H1 (cell line): ENCODE data around the gene UBE2F. TPM values are rescaled to one million over a fixed set of nuclear protein-coding genes. Genes with fewer than 3 reads are reported as not detected.

ENCODE experiments used
- CTCF ChIA-PET: fragments of 300-600 bp; sonication (Branson Sonifier 250); formaldehyde crosslinking; loops from one replicate; lab custom pipeline; 2021; ENCODE audit not compliant: partially characterized antibody; lab: Charles Lee
- POLR2A ChIA-PET: fragments of 300-600 bp; sonication (Branson Sonifier 250); formaldehyde crosslinking; loops from one replicate; lab custom pipeline; 2021; ENCODE audit warnings: inconsistent platforms; ENCODE audit not compliant: partially characterized antibody; lab: Charles Lee
- DNase-seq, 2 experiments: peaks; one replicate each; pipeline versions ENCODE4 v3.0.0 to v3.0.0-alpha.2; 2010 to 2022; ENCODE audit warnings: low spot score in 2 of 2, low read depth in 1 of 2, mixed read lengths in 1 of 2
- FAIRE-seq: peaks from 2 replicates; lab custom pipeline; 2011; peaks lifted over from hg19 to GRCh38; lab: Jason Lieb, UNC
- H2AFZ ChIP-seq: 2 replicates; pipeline ENCODE4 v1.8.1; 2012; ENCODE audit warnings: low read length, inconsistent platforms
- H2AK5ac ChIP-seq: 2 replicates; pipeline ENCODE4 v1.6.1; 2013; ENCODE audit warnings: low read depth, low read length
- H2BK120ac ChIP-seq: replicated peaks from 2 replicates; pipeline ENCODE3; 2013; ENCODE audit warnings: low read depth, low read length, inconsistent platforms
- H2BK12ac ChIP-seq: 2 replicates; pipeline ENCODE4 v1.6.1; 2013; ENCODE audit warnings: low read depth, low read length
- H2BK15ac ChIP-seq: 2 replicates; pipeline ENCODE4 v1.6.1; 2013; ENCODE audit warnings: low read length
- H2BK20ac ChIP-seq: 2 replicates; pipeline ENCODE4 v1.6.1; 2013; ENCODE audit warnings: low read length
- H2BK5ac ChIP-seq: 2 replicates; pipeline ENCODE4 v1.6.1; 2013; ENCODE audit warnings: low read depth, low read length
- H3K14ac ChIP-seq: 2 replicates; pipeline ENCODE4 v1.6.1; 2013; ENCODE audit warnings: inconsistent platforms; ENCODE audit not compliant: insufficient read length
- H3K18ac ChIP-seq: 2 replicates; pipeline ENCODE4 v1.6.1; 2013; ENCODE audit warnings: low read length; ENCODE audit errors: extremely low read depth
- H3K23ac ChIP-seq: 2 replicates; pipeline ENCODE4 v1.6.1; 2013; ENCODE audit warnings: inconsistent platforms; ENCODE audit not compliant: insufficient read length
- H3K23me2 ChIP-seq: 2 replicates; pipeline ENCODE4 v1.6.1; 2013; ENCODE audit warnings: low read depth, low read length
- H3K27ac ChIP-seq: 2 replicates; pipeline ENCODE4 v1.6.1; 2011; ENCODE audit warnings: low read depth, low read length, inconsistent platforms
- H3K27me3 ChIP-seq, 4 experiments: replicated peaks in 1 of 4; 1 replicate in 1 of 4; 2 replicates in 3 of 4; pipeline versions ENCODE4 v1.6.1 to v1.8.1; 2011 to 2013; ENCODE audit warnings: low read length in 3 of 4, mild to moderate bottlenecking in 3 of 4, inconsistent platforms in 2 of 4, mixed read lengths in 2 of 4, moderate library complexity in 1 of 4; ENCODE audit not compliant: control insufficient read depth in 3 of 4, insufficient read depth in 3 of 4; ENCODE audit errors: extremely low read depth in 1 of 4
- H3K36me3 ChIP-seq, 4 experiments: 2 replicates each; pipeline versions ENCODE4 v1.6.1 to v1.8.1; 2011 to 2013; ENCODE audit warnings: mild to moderate bottlenecking in 4 of 4, low read length in 3 of 4, moderate library complexity in 2 of 4, control low read depth in 1 of 4, inconsistent platforms in 1 of 4; ENCODE audit not compliant: insufficient read depth in 4 of 4, control insufficient read depth in 2 of 4
- H3K4ac ChIP-seq: replicated peaks from 2 replicates; pipeline ENCODE3; 2013; ENCODE audit warnings: low read length, low read depth, mixed read lengths, inconsistent platforms; ENCODE audit not compliant: insufficient read length
- H3K4me1 ChIP-seq, 4 experiments: replicated peaks in 1 of 4; 1 replicate in 1 of 4; 2 replicates in 3 of 4; pipeline versions ENCODE4 v1.6.1 to v1.8.1; 2011 to 2013; ENCODE audit warnings: low read length in 3 of 4, inconsistent platforms in 2 of 4, mixed read lengths in 1 of 4; ENCODE audit not compliant: insufficient read depth in 4 of 4, control insufficient read depth in 3 of 4
- H3K4me2 ChIP-seq, 2 experiments: 2 replicates each; pipeline versions ENCODE4 v1.6.1 to v1.8.1; 2011 to 2013; ENCODE audit warnings: low read depth in 2 of 2, low read length in 2 of 2, control low read depth in 1 of 2, inconsistent platforms in 1 of 2, mild to moderate bottlenecking in 1 of 2; ENCODE audit not compliant: insufficient read depth in 1 of 2
- H3K4me3 ChIP-seq, 4 experiments: fragments of 200-600, 300-600 bp in 1 of 4; sonication (generic), shearing (Covaris generic), sonication (Bioruptor Twin) in 1 of 4; 2 replicates each; pipeline versions ENCODE4 v1.5.1 to v1.8.1; 2011 to 2016; ENCODE audit warnings: low read length in 4 of 4, low read depth in 3 of 4, control low read depth in 2 of 4, inconsistent platforms in 2 of 4, mild to moderate bottlenecking in 2 of 4, mixed read lengths in 1 of 4, moderate library complexity in 1 of 4; ENCODE audit not compliant: insufficient read depth in 2 of 4; ENCODE audit errors: extremely low read depth in 1 of 4
- H3K56ac ChIP-seq: replicated peaks from 2 replicates; pipeline ENCODE3; 2013; ENCODE audit warnings: low read depth, mild to moderate bottlenecking, mixed read lengths, low read length, inconsistent platforms; ENCODE audit not compliant: insufficient read length
- H3K79me1 ChIP-seq: 2 replicates; pipeline ENCODE4 v1.6.1; 2013; ENCODE audit warnings: low read depth, low read length, control low read depth
- H3K79me2 ChIP-seq, 2 experiments: 2 replicates each; pipeline versions ENCODE4 v1.6.1 to v1.8.1; 2012 to 2013; ENCODE audit warnings: low read length in 2 of 2, mild to moderate bottlenecking in 2 of 2, inconsistent platforms in 1 of 2; ENCODE audit not compliant: insufficient read depth in 2 of 2, control insufficient read depth in 1 of 2
- H3K9ac ChIP-seq, 4 experiments: replicated peaks in 1 of 4; 1 replicate in 1 of 4; 2 replicates in 3 of 4; pipeline versions ENCODE4 v1.6.1 to v1.8.1; 2011 to 2013; ENCODE audit warnings: low read depth in 3 of 4, low read length in 3 of 4, control low read depth in 2 of 4, mild to moderate bottlenecking in 2 of 4, moderate library complexity in 2 of 4, inconsistent platforms in 1 of 4; ENCODE audit errors: extremely low read depth in 1 of 4
- H3K9me3 ChIP-seq, 2 experiments: 2 replicates each; pipeline versions ENCODE4 v1.6.1 to v1.8.1; 2012 to 2013; ENCODE audit warnings: mild to moderate bottlenecking in 2 of 2, moderate library complexity in 2 of 2, control low read depth in 1 of 2, inconsistent platforms in 1 of 2, low read depth in 1 of 2, low read length in 1 of 2, mixed read lengths in 1 of 2; ENCODE audit not compliant: insufficient read depth in 2 of 2
- H4K20me1 ChIP-seq, 2 experiments: replicated peaks in 1 of 2; 2 replicates each; pipeline versions ENCODE3 to v1.8.1; 2011 to 2013; ENCODE audit warnings: inconsistent platforms in 2 of 2, low read length in 2 of 2, mild to moderate bottlenecking in 1 of 2; ENCODE audit not compliant: insufficient read depth in 2 of 2, control insufficient read depth in 1 of 2
- H4K5ac ChIP-seq: 2 replicates; pipeline ENCODE4 v1.6.1; 2013; ENCODE audit warnings: low read length, low read depth, mixed read lengths, inconsistent platforms; ENCODE audit not compliant: insufficient read length
- H4K8ac ChIP-seq: 2 replicates; pipeline ENCODE4 v1.8.0; 2013; ENCODE audit warnings: mild to moderate bottlenecking, moderate library complexity, low read length, inconsistent platforms; ENCODE audit not compliant: insufficient read depth; ENCODE audit errors: extremely low read depth
- H4K91ac ChIP-seq: replicated peaks from 2 replicates; pipeline ENCODE3; 2013; ENCODE audit warnings: low read length, mixed read lengths, inconsistent platforms; ENCODE audit not compliant: insufficient read length
- CHD1 ChIP-seq: IDR thresholded peaks from 2 replicates; pipeline ENCODE4 v1.6.1; 2012; ENCODE audit warnings: low read depth, low read length, improper control_type of control experiment
- KDM1A ChIP-seq: fragments of 200-600, 300-600 bp; sonication (generic); IDR thresholded peaks from 2 replicates; pipeline ENCODE4 v1.7.1; 2016; ENCODE audit warnings: mild to moderate bottlenecking, low read length, borderline replicate concordance
- RXRA ChIP-seq: IDR thresholded peaks from 2 replicates; pipeline ENCODE4 v1.6.1; 2011; ENCODE audit warnings: low read depth, mild to moderate bottlenecking, low read length, moderate library complexity; ENCODE audit not compliant: insufficient read depth
- SP1 ChIP-seq: IDR thresholded peaks from 2 replicates; pipeline ENCODE4 v1.6.1; 2011; ENCODE audit warnings: low read depth, low read length
- SP4 ChIP-seq: IDR thresholded peaks from 2 replicates; pipeline ENCODE4 v1.6.1; 2012; ENCODE audit warnings: low read length, inconsistent platforms
- WGBS, 2 experiments: shearing (Covaris generic) in 1 of 2; methylation state at CpG; one replicate each; pipeline versions ENCODE4 v1.1.6 to v1.1.7; 2013 to 2015; ENCODE audit warnings: low lambda C conversion rate in 2 of 2, mixed read lengths in 2 of 2, inconsistent platforms in 1 of 2, low coverage in 1 of 2, missing lambda C conversion rate in 1 of 2; ENCODE audit not compliant: insufficient replicate concordance in 2 of 2, insufficient coverage in 1 of 2, insufficient read length in 1 of 2; ENCODE audit errors: extremely low coverage in 1 of 2, missing lambda C conversion rate in 1 of 2; 5-methylcytosine and 5-hydroxymethylcytosine counted together
- polyA plus RNA-seq, 7 experiments: library from polyadenylated mRNA; depleted of rRNA in 3 of 7; stranded (reverse) in 5 of 7; unstranded in 2 of 7; fragments of >200 nt in 5 of 7; fragments of 200-250 nt in 2 of 7; gene quantifications; 1 replicate in 5 of 7; 2 replicates in 1 of 7; 4 replicates in 1 of 7; pipeline versions ENCODE4 v1.2.1 to v1.2.3, GENCODE V29; 2011 to 2013; ENCODE audit warnings: missing spikeins in 2 of 7, mixed read lengths in 2 of 7
- total RNA-seq: library from RNA; stranded (reverse); fragmentation: NEBNext Ultra II Directional; extraction: Animal tissue kit (Norgen Biotek cat#: 25700); gene quantifications from 2 replicates; pipeline ENCODE4 v1.2.1, GENCODE V29; 2021

UBE2F gene
- total and polyA plus RNA-seq, 2 of the 8 experiments (the other 6 are each of a cell fraction or from before 2014, with no cell fraction given), result 43.3 to 59.8 TPM

DNA sequence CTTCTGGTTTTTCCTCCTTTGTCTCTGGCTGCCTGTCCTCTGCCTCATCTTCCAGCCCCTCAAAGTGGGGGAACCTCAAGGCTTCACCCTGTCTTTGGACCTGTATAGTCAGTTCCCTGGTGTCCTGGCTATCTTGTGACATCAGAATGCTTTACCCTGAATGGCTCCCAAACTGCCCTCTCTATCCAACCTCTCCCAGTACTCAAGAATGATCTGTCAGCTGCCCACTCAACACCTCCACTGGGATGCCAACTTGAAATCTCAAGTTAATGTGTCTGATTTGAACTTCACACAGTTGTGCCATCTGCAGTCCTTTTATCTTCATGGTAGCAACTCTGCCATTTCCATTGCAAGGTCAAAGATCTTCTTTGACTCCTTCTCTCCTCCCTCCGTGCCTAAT is 43.8 kb downstream of the UBE2F start:
- Histone ChIP-seq H3K9ac (no peak overlapping the region; a peak in 1 of 7 replicates), H3K36me3 (no peaks in the 10 kb centered on the region), H2AFZ (no peak overlapping the region), H3K27ac (no peak overlapping the region), H3K23ac (no peak overlapping the region), H2AK5ac (no peak overlapping the region), H4K91ac (no peak overlapping the region), H3K23me2 (no peaks in the 10 kb centered on the region; the same call in 1 of the 2 replicates), H2BK5ac (no peak overlapping the region), H2BK120ac (no peak overlapping the region), H4K8ac (no peak overlapping the region), H3K4me1 (no peaks in the 10 kb centered on the region), H3K4me2 (no peak overlapping the region), H4K5ac (no peak overlapping the region), H2BK15ac (no peak overlapping the region), H3K56ac (no peak overlapping the region), H2BK20ac (no peak overlapping the region), H3K4ac (no peak overlapping the region), H3K18ac (no peak overlapping the region), H3K9me3 (no peaks in the 10 kb centered on the region), H3K27me3 (no peaks in the 10 kb centered on the region), H2BK12ac (no peak overlapping the region), H3K14ac (no peak overlapping the region), H3K79me2 (no peaks in the 10 kb centered on the region; a peak in 1 of 4 replicates), H4K20me1 (no peaks in the 10 kb centered on the region), H3K79me1 (peaks cover 3% of the 10 kb centered on the region), H3K4me3 (no peak overlapping the region)
- WGBS, 2 experiments, result 81% methylated on average over 1 of the region's 1 CpG; no CpG with 5 or more reads in 1 of the 2 experiments
- POLR2A ChIA-PET, result no interaction called here
- FAIRE-seq, result no peak
- no peak for DNase-seq
- CTCF ChIA-PET, result interaction anchor here (0.8 kb wide), 1 partner anchor 29 kb away, joined by 3 read pairs; no protein-coding TSS in a partner anchor
- TF ChIP-seq KDM1A (no peak), RXRA (no peak), SP1 (no peak), SP4 (no peak), CHD1 (no peak)
